NB4 (cell line): Measurements from ENCODE around the gene PRRC2B.

Source experiments
- CTCF ChIP-seq: IDR thresholded peaks from one replicate; pipeline ENCODE4 v1.5.1; 2012; ENCODE audit warnings: low read depth, low read length
- MAX ChIP-seq: IDR thresholded peaks from 2 replicates; pipeline ENCODE4 v1.6.1; 2011; ENCODE audit warnings: low read depth, low read length
- MYC ChIP-seq: IDR thresholded peaks from 2 replicates; pipeline ENCODE4 v1.6.1; 2011; ENCODE audit warnings: low read depth, low read length
- POLR2A ChIP-seq: IDR thresholded peaks from 2 replicates; pipeline ENCODE4 v1.6.1; 2011; ENCODE audit warnings: mild to moderate bottlenecking; ENCODE audit not compliant: insufficient read length; ENCODE audit errors: extremely low read depth

GRCh38 chr9:131379056-131379455, 14.8 kb upstream of the PRRC2B start:
- no peak for TF ChIP-seq CTCF
- no peak for TF ChIP-seq POLR2A
- TF ChIP-seq MYC: no peak
- no peak for TF ChIP-seq MAX
